OCI-LY7 (cell line): ENCODE data around the gene HEG1. TPM values are rescaled to one million over a fixed set of nuclear protein-coding genes. Genes with fewer than 3 reads are reported as not detected.

ENCODE experiments used
- BruUV-seq: library from RNA; stranded (reverse); fragments of 400-500 nt; replicated peaks from 2 replicates; lab custom pipeline; 2021; lab: Mats Ljungman, UMichigan
- CTCF ChIA-PET: fragments of 300-600 bp; sonication (Branson Sonifier 250); formaldehyde crosslinking; loops from one replicate; lab custom pipeline; 2022; ENCODE audit warnings: antibody characterized with exemption; ENCODE audit not compliant: unreplicated experiment; lab: Charles Lee
- POLR2A ChIA-PET: fragments of 300-600 bp; sonication (Branson Sonifier 250); formaldehyde crosslinking; loops from one replicate; lab custom pipeline; 2022; ENCODE audit warnings: antibody characterized with exemption; lab: Charles Lee
- DNase-seq: peaks from one replicate; pipeline ENCODE4 v3.0.0-alpha.2; 2015; ENCODE audit warnings: low spot score
- H2AFZ ChIP-seq: fragments of 200-600 bp; sonication (generic), shearing (Covaris generic); 2 replicates; pipeline ENCODE4 v1.6.1; 2014; ENCODE audit warnings: mild to moderate bottlenecking, antibody characterized with exemption, low read length, moderate library complexity
- H3K27ac ChIP-seq: fragments of 200-600 bp; sonication (generic); 2 replicates; pipeline ENCODE4 v1.5.1; 2014; ENCODE audit warnings: mixed run types, low read depth, mild to moderate bottlenecking, moderate library complexity, low read length, inconsistent platforms; ENCODE audit not compliant: poor library complexity, severe bottlenecking
- H3K36me3 ChIP-seq: fragments of 200-600 bp; sonication (generic); 2 replicates; pipeline ENCODE4 v1.6.1; 2014; ENCODE audit warnings: mild to moderate bottlenecking, antibody characterized with exemption, low read length, moderate library complexity, mixed read lengths; ENCODE audit not compliant: insufficient read depth
- H3K4me1 ChIP-seq: fragments of 200-600 bp; sonication (generic); 2 replicates; pipeline ENCODE4 v1.5.1; 2014; ENCODE audit warnings: mild to moderate bottlenecking, low read length; ENCODE audit not compliant: insufficient read depth, poor library complexity, severe bottlenecking
- H3K4me2 ChIP-seq: fragments of 200-600 bp; sonication (generic); 2 replicates; pipeline ENCODE4 v1.6.1; 2014; ENCODE audit warnings: mild to moderate bottlenecking, low read length
- H3K4me3 ChIP-seq: fragments of 200-600 bp; sonication (generic); 2 replicates; pipeline ENCODE4 v1.5.1; 2014; ENCODE audit warnings: mild to moderate bottlenecking, low read depth, low read length; ENCODE audit not compliant: poor library complexity, severe bottlenecking
- H3K79me2 ChIP-seq: fragments of 200-600 bp; sonication (generic); 2 replicates; pipeline ENCODE4 v1.6.1; 2016; ENCODE audit warnings: low read depth, mild to moderate bottlenecking, low read length, moderate library complexity, mixed read lengths; ENCODE audit not compliant: insufficient read depth
- H3K9me2 ChIP-seq: fragments of 200-600 bp; sonication (generic); 2 replicates; pipeline ENCODE4 v1.6.1; 2016; ENCODE audit warnings: mild to moderate bottlenecking, low read length, mixed read lengths; ENCODE audit not compliant: insufficient read depth
- H3K9me3 ChIP-seq: fragments of 200-600 bp; sonication (generic); 2 replicates; pipeline ENCODE4 v1.6.1; 2014; ENCODE audit warnings: mild to moderate bottlenecking, mixed run types, low read length, mixed read lengths
- H4K20me1 ChIP-seq: fragments of 200-600 bp; sonication (generic); 2 replicates; pipeline ENCODE4 v1.6.1; 2014; ENCODE audit warnings: mild to moderate bottlenecking, antibody characterized with exemption, low read length, moderate library complexity, mixed read lengths; ENCODE audit not compliant: insufficient read depth
- EZH2phosphoT487 ChIP-seq: fragments of 200-600 bp; sonication (generic); IDR thresholded peaks from 2 replicates; pipeline ENCODE4 v1.6.1; 2018; ENCODE audit warnings: low read depth, borderline replicate concordance, mild to moderate bottlenecking, mixed run types, antibody characterized with exemption, low read length, moderate library complexity, mixed read lengths
- intact Hi-C: fragments of 100-400 bp; cut with micrococcal nuclease; formaldehyde crosslinking; loops from one replicate; pipeline ENCODE4 v1.10.0; 2022; ENCODE audit not compliant: unreplicated experiment
- total RNA-seq, 2 experiments: library from RNA; depleted of rRNA in 1 of 2; stranded (reverse); fragments of >200 nt in 1 of 2; shearing (Covaris generic) in 1 of 2; gene quantifications; 2 replicates each; pipeline ENCODE4 v1.2.3, GENCODE V29; 2014 to 2022
- TF ChIP-seq, protein P1 (sequence below): fragments of 200-600 bp; sonication (generic); conservative IDR thresholded peaks from 2 replicates; pipeline ENCODE4 v1.5.1; 2014; ENCODE audit warnings: mild to moderate bottlenecking, antibody characterized with exemption, low read length, moderate library complexity, mixed read lengths

The HEG1 gene
- total RNA-seq, 2 experiments from 2014 or later: 2.4 to 6.0 TPM

DNA sequence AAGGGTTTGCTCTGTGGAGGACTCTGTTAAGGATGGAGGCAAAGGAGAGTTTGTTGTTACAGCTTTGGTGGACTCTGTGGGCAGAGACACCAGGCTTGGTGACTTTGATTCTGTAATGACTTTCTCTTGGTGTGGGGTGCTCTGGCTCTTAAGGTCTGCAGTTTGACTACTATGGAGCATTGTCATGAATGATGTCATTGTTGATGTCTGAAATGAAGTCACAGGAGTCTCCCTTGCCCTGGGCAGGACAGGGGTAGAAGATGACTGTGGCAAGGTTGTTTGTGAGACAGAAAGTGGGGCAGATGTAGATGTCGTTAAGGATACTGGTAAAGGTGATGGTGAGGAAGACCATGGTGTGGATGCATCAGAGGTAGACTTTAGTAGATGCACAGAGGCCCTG, 42.7 kb downstream of the HEG1 start:
- no peaks in the 10 kb centered on the region for H3K79me2 ChIP-seq
- POLR2A ChIA-PET: interaction anchor here (0.6 to 0.7 kb wide), 2 partner anchors 45 to 434 kb away, joined by 3 to 4 read pairs; no protein-coding TSS in a partner anchor

DNA sequence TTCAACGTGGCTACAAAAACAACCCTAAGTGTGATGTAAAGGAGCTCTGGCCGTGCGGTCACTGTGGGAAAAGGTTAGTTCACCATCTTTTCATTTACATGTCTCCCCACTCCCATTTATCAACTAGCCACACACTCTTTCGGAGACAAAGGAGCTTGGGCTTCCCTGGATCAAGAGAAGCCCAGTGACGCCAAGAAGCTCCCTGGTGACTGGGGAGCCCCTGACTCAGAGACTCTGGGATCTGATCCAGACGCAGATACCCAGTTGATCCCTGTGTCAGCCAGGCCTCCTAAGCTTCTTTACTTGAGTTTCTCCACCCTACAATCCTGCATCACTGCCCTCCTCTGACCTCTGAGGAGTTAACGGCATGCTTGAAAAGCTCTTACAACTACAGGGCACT, 43.9 kb downstream of the HEG1 start:
- intact Hi-C loops: no loop called here
- Histone ChIP-seq H3K4me2 (no peak overlapping the region), H3K9me2 (no peaks in the 10 kb centered on the region), H3K4me3 (no peak overlapping the region), H4K20me1 (no peaks in the 10 kb centered on the region), H3K4me1 (no peaks in the 10 kb centered on the region), H3K79me2 (no peaks in the 10 kb centered on the region), H2AFZ (no peak overlapping the region), H3K27ac (no peak overlapping the region), H3K36me3 (no peaks in the 10 kb centered on the region), H3K9me3 (no peaks in the 10 kb centered on the region)
- no TSS peak for BruUV-seq
- CTCF ChIA-PET: no interaction called here
- DNase-seq: no peak
- POLR2A ChIA-PET: no interaction called here
- TF ChIP-seq EZH2phosphoT487: no peak
- TF ChIP-seq, protein P1, sequence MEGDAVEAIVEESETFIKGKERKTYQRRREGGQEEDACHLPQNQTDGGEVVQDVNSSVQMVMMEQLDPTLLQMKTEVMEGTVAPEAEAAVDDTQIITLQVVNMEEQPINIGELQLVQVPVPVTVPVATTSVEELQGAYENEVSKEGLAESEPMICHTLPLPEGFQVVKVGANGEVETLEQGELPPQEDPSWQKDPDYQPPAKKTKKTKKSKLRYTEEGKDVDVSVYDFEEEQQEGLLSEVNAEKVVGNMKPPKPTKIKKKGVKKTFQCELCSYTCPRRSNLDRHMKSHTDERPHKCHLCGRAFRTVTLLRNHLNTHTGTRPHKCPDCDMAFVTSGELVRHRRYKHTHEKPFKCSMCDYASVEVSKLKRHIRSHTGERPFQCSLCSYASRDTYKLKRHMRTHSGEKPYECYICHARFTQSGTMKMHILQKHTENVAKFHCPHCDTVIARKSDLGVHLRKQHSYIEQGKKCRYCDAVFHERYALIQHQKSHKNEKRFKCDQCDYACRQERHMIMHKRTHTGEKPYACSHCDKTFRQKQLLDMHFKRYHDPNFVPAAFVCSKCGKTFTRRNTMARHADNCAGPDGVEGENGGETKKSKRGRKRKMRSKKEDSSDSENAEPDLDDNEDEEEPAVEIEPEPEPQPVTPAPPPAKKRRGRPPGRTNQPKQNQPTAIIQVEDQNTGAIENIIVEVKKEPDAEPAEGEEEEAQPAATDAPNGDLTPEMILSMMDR: no peak

More for the DNA sequence above, 42.7 kb downstream of the HEG1 start:
- Histone ChIP-seq H2AFZ (no peak overlapping the region), H3K4me1 (no peaks in the 10 kb centered on the region), H3K9me2 (no peaks in the 10 kb centered on the region), H3K9me3 (no peaks in the 10 kb centered on the region), H4K20me1 (no peaks in the 10 kb centered on the region), H3K27ac (no peak overlapping the region), H3K4me3 (no peak overlapping the region), H3K4me2 (no peak overlapping the region), H3K36me3 (no peaks in the 10 kb centered on the region)
- CTCF ChIA-PET: no interaction called here
- BruUV-seq: no TSS peak
- no peak for DNase-seq
- TF ChIP-seq EZH2phosphoT487: no peak
- TF ChIP-seq, protein P1: no peak
- intact Hi-C loops: no loop called here

DNA sequence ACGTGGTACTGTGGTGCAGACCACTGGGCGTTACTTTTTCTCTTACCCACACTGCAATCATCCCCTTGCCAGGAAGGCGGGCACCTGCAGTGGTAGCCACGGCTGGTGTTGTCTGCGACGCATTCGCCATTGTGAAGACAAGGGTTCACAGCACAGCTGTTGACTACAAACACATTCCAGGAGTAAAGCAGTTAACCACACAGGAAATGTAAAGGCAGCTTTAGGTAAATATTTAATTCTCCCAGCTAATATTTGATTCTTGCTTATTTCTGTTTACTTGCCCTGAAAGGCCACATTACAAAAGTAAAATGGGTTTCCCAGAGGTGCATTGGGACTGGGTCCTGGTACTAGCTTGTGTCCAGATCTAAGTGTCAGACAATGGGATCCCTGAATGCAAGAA, 45.4 kb downstream of the HEG1 start:
- CTCF ChIA-PET: no interaction called here
- H3K79me2 ChIP-seq: no peaks in the 10 kb centered on the region
- H3K4me1 ChIP-seq: no peaks in the 10 kb centered on the region
- no peak overlapping the region for H3K4me3 ChIP-seq
- H3K27ac ChIP-seq: no peak overlapping the region
- H2AFZ ChIP-seq: no peak overlapping the region
- H3K36me3 ChIP-seq: no peaks in the 10 kb centered on the region
- H3K4me2 ChIP-seq: no peak overlapping the region
- POLR2A ChIA-PET: interaction anchor here (0.7 kb wide), 1 partner anchor 28 kb away, joined by 3 read pairs; no protein-coding TSS in a partner anchor
- no peak for TF ChIP-seq EZH2phosphoT487
- TF ChIP-seq, protein P1: no peak
- no peak for DNase-seq
- BruUV-seq: no TSS peak
- H3K9me2 ChIP-seq: no peaks in the 10 kb centered on the region
- H3K9me3 ChIP-seq: no peaks in the 10 kb centered on the region
- no peaks in the 10 kb centered on the region for H4K20me1 ChIP-seq
- intact Hi-C loops: no loop called here
